ENCODE measurements around the gene FNBP1L.

FNBP1L gene

DNA sequence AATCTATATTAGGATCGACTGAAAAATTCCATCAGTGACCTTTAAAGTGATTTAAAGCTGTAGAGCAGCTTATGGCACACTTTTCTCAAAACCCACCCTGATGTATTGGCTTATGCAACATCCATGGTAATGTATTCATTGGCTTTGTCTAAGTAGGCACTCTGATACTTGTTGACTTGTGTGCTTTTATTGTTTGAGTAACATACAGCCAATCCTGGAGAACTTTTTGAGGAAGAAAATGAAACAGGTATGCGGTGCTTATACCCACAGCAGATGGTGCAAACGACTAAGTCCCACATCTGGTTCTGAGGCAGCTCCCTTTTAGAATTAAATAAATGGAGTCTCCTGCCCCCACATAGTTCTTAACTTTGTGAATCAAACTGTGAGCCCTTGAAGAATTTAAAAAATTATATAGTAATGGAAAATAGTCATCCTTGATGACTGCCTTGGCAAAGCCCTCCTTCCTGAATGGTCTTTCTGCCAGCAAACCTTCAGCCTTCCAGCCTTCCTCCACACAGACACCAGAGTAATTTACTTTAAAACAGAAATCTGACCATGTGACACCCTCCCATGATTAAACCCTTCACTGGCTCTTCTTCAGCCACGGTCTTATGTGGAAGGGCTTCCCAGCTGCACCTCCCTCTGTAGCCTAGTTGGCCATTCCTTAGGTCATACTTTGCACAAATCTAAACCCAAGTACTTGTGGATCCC, 117.7 kb downstream of the FNBP1L start:
- no peak overlapping the region for H3K27ac ChIP-seq
- no peaks in the 10 kb centered on the region for H3K79me2 ChIP-seq
- H3K4me2 ChIP-seq (ENCODE audit: low read length), result no peak overlapping the region
- H3K9ac ChIP-seq, result no peak overlapping the region
- no peak overlapping the region for H2AFZ ChIP-seq
- no peaks in the 10 kb centered on the region for H3K9me3 ChIP-seq (ENCODE audit: control insufficient read depth, low read length)
- TF ChIP-seq, protein P1, sequence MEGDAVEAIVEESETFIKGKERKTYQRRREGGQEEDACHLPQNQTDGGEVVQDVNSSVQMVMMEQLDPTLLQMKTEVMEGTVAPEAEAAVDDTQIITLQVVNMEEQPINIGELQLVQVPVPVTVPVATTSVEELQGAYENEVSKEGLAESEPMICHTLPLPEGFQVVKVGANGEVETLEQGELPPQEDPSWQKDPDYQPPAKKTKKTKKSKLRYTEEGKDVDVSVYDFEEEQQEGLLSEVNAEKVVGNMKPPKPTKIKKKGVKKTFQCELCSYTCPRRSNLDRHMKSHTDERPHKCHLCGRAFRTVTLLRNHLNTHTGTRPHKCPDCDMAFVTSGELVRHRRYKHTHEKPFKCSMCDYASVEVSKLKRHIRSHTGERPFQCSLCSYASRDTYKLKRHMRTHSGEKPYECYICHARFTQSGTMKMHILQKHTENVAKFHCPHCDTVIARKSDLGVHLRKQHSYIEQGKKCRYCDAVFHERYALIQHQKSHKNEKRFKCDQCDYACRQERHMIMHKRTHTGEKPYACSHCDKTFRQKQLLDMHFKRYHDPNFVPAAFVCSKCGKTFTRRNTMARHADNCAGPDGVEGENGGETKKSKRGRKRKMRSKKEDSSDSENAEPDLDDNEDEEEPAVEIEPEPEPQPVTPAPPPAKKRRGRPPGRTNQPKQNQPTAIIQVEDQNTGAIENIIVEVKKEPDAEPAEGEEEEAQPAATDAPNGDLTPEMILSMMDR (IDR thresholded peaks at IDR 0.05), result no peak
- no peak overlapping the region for H3K4me3 ChIP-seq (ENCODE audit: low read depth, low read length)
- H3K36me3 ChIP-seq (ENCODE audit: control insufficient read depth, insufficient read depth, low read length), result no peaks in the 10 kb centered on the region
- H3K27me3 ChIP-seq (ENCODE audit: control insufficient read depth, insufficient read depth, low read length), result no peaks in the 10 kb centered on the region
- H3K4me1 ChIP-seq, result no peaks in the 10 kb centered on the region

DNA sequence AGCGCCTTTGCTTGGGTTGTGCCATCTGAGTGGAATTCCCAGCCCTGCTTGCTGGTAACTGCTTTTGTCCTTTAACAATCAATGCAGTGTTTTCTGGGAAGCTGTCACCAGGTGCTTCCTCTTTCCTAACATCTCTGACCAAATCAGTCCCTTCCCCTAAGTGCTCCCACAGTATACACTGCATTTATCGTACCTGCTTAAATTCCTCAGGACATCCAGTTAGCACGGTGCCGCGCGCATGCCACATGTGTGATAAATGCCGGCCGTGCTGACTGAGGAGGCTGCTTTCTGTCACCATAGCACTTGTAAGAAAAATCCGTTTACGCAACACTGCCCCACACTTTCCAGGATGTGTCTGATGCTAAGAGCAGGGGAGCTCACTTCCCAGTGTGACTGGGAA, 118.3 kb downstream of the FNBP1L start:
- Histone ChIP-seq H3K4me1 (no peaks in the 10 kb centered on the region), H3K4me2 (ENCODE audit: low read length) (no peak overlapping the region), H2AFZ (no peak overlapping the region), H3K9me3 (ENCODE audit: control insufficient read depth, low read length) (no peaks in the 10 kb centered on the region), H3K79me2 (no peaks in the 10 kb centered on the region), H3K36me3 (ENCODE audit: control insufficient read depth, insufficient read depth, low read length) (no peaks in the 10 kb centered on the region), H3K27me3 (ENCODE audit: control insufficient read depth, insufficient read depth, low read length) (no peaks in the 10 kb centered on the region), H3K27ac (no peak overlapping the region), H3K9ac (no peak overlapping the region), H3K4me3 (ENCODE audit: low read depth, low read length) (no peak overlapping the region)
- TF ChIP-seq, protein P1 (IDR thresholded peaks at IDR 0.05), result no peak

DNA sequence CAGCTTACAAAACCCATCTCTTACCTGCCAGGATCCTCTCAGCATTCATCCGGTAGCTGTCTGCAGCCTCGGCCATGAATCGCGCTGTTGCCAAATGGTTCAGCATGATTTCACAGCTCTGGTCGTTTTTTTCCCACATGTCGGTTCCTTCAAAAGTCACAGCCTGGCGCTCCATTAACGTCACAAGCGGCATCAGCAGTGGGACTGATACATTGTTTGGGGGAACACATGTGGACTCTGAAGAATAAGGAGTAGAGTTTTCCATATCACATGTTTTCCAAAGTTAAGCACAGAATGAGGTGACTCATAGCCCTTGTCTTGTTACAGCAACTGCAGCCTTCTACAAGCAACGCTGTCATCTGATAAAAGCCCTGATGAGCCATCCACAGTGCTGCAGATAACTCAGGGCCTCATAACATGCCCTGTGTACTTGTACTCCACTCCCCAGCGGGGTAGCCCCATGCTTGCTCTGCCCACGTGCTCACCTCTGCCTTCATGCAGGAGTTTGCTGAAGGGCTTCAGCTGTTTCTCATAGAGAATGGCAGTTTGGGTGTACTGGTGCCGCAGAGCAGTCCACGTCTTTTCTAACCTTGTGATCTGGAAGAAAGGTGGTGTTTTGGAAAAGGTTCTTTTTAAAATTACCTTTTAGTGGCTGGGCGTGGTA, 119.5 kb downstream of the FNBP1L start:
- Histone ChIP-seq H3K9me3 (ENCODE audit: control insufficient read depth, low read length) (no peaks in the 10 kb centered on the region), H3K4me3 (ENCODE audit: low read depth, low read length) (no peak overlapping the region), H3K27ac (no peak overlapping the region), H3K36me3 (ENCODE audit: control insufficient read depth, insufficient read depth, low read length) (no peaks in the 10 kb centered on the region), H3K79me2 (no peaks in the 10 kb centered on the region), H3K27me3 (ENCODE audit: control insufficient read depth, insufficient read depth, low read length) (no peaks in the 10 kb centered on the region), H3K4me2 (ENCODE audit: low read length) (no peak overlapping the region), H2AFZ (no peak overlapping the region), H3K9ac (no peak overlapping the region), H3K4me1 (no peaks in the 10 kb centered on the region)
- TF ChIP-seq, protein P1 (IDR thresholded peaks at IDR 0.05), result no peak

DNA sequence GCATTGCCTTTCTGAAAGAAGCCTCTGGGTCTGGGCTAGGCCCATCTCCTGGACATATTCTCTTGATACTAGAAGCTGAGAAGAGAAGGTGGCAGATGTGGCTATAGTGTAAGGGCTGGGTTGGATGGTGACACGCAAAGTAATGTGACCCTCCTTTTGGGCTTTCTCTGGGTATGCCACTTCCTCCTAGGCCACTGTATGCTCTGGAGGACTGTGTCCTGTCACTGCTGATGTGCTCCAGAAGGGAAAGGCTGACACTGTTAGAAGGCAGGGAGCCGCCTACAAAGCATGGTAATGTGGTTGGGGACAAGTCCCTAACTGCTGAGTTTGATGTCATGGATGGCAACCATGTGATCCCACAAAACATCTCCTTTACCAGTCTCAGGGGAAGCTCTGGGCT, 121.6 kb downstream of the FNBP1L start:
- Histone ChIP-seq H3K4me1 (no peaks in the 10 kb centered on the region), H3K36me3 (ENCODE audit: control insufficient read depth, insufficient read depth, low read length) (no peaks in the 10 kb centered on the region), H3K9ac (no peak overlapping the region), H2AFZ (no peak overlapping the region), H3K79me2 (no peaks in the 10 kb centered on the region), H3K9me3 (ENCODE audit: control insufficient read depth, low read length) (no peaks in the 10 kb centered on the region), H3K27ac (no peak overlapping the region), H3K4me3 (ENCODE audit: low read depth, low read length) (no peak overlapping the region), H3K4me2 (ENCODE audit: low read length) (no peak overlapping the region), H3K27me3 (ENCODE audit: control insufficient read depth, insufficient read depth, low read length) (no peaks in the 10 kb centered on the region)
- TF ChIP-seq, protein P1 (IDR thresholded peaks at IDR 0.05), result no peak

Data from parathyroid adenoma (tissue), 2 donors.